Tibial artery (tissue), 4 donors: Measurements from ENCODE around the gene SLC16A11.

ENCODE experiments used
- DNase-seq, 2 donors: peaks; one replicate each; pipeline ENCODE4 v3.0.0-alpha.2; 2019
- H3K27ac ChIP-seq, 2 donors: fragments of 200-600 bp; sonication (generic) in 1 of 2; 1 replicate in 1 of 2; 2 replicates in 1 of 2; pipeline ENCODE4 v1.5.1; 2018 to 2019; ENCODE audit warnings: mild to moderate bottlenecking in 1 of 2
- H3K27me3 ChIP-seq, 2 donors: fragments of 200-600 bp; sonication (generic) in 1 of 2; one replicate each; pipeline versions ENCODE4 v1.5.1 to v1.6.0; 2016 to 2019
- H3K36me3 ChIP-seq, 3 donors: fragments of 200-600 bp; sonication (generic) in 2 of 3; one replicate each; pipeline ENCODE4 v1.5.1; 2016 to 2019; ENCODE audit warnings: mild to moderate bottlenecking in 2 of 3
- H3K4me1 ChIP-seq, 4 donors: fragments of 200-600 bp; sonication (generic) in 2 of 4; 1 replicate in 3 of 4; 2 replicates in 1 of 4; pipeline ENCODE4 v1.5.1; 2016 to 2019
- H3K4me3 ChIP-seq, 2 donors: fragments of 200-600 bp; sonication (generic) in 1 of 2; 1 replicate in 1 of 2; 2 replicates in 1 of 2; pipeline ENCODE4 v1.5.1; 2018 to 2019; ENCODE audit warnings: mild to moderate bottlenecking in 2 of 2
- H3K9me3 ChIP-seq, 3 donors: fragments of 200-600 bp; sonication (generic) in 1 of 3; one replicate each; pipeline ENCODE4 v1.5.1; 2016 to 2019
- CTCF ChIP-seq, 2 experiments: fragments of 200-600 bp in 1 of 2; fragments of 450-650 bp in 1 of 2; IDR thresholded peaks; one replicate each; pipeline ENCODE4 v1.5.1; 2017 to 2019; ENCODE audit warnings: antibody characterized with exemption in 2 of 2, mild to moderate bottlenecking in 1 of 2, moderate library complexity in 1 of 2
- intact Hi-C: fragments of 100-400 bp; cut with DNase I; formaldehyde crosslinking; loops from one replicate; pipeline ENCODE4 v1.15.0; 2023; ENCODE audit warnings: low total_unique reads

The SLC16A11 gene

GRCh38 chr17:7021993-7022778, 21.7 kb downstream of the SLC16A11 start:
- Histone ChIP-seq H3K4me1 (peaks cover 5 to 42% (median 39%) of the 10 kb centered on the region in 4 donors), H3K27ac (peak overlapping the region; percentile 41 to 56), H3K36me3 (peaks cover 0 to 4% (median 1%) of the 10 kb centered on the region in 3 donors), H3K9me3 (no peaks in the 10 kb centered on the region), H3K27me3 (peaks cover 0 to 34% of the 10 kb centered on the region in 2 donors), H3K4me3 (peak overlapping the region; percentile 29 to 34)
- intact Hi-C loops = loop anchor here (5.0 kb wide), 2 partner anchors 110 to 1360 kb away; partner anchors contain the start of gene RPL26
- peak; percentile 76 to 86 for DNase-seq
- TF ChIP-seq CTCF (IDR thresholded peaks at IDR 0.05) = peak; percentile 94 to 96

- H3K4me1 ChIP-seq = peaks cover 5 to 53% (median 45%) of the 10 kb centered on the region in 4 donors
- no peak for DNase-seq
- H3K9me3 ChIP-seq = no peaks in the 10 kb centered on the region
- TF ChIP-seq CTCF (IDR thresholded peaks at IDR 0.05) = no peak
- H3K36me3 ChIP-seq = peaks cover 0 to 13% (median 12%) of the 10 kb centered on the region in 3 donors
- intact Hi-C loops = loop anchor here (5.0 kb wide), 2 partner anchors 109 to 1361 kb away; partner anchors contain the start of gene RPL26
- peaks cover 0 to 28% of the 10 kb centered on the region in 2 donors for H3K27me3 ChIP-seq
- peak overlapping the region; percentile 29 to 34 for H3K4me3 ChIP-seq
- peak overlapping the region; percentile 41 to 42 for H3K27ac ChIP-seq
Observed at GRCh38 chr17:7020894-7021664, 22.8 kb downstream of the SLC16A11 start.

GRCh38 chr17:7019839-7020519, 23.9 kb downstream of the SLC16A11 start:
- peak overlapping the region; percentile 68 to 83 for H3K4me3 ChIP-seq
- H3K27ac ChIP-seq = peak overlapping the region; percentile 91 to 97
- DNase-seq = peak in 1 of 2 donors; percentile 82
- intact Hi-C loops = loop anchor here (5.0 kb wide), 2 partner anchors 108 to 1362 kb away; partner anchors contain the start of gene RPL26
- H3K27me3 ChIP-seq = peaks cover 0 to 28% of the 10 kb centered on the region in 2 donors
- TF ChIP-seq CTCF (IDR thresholded peaks at IDR 0.05) = no peak
- no peaks in the 10 kb centered on the region for H3K9me3 ChIP-seq
- H3K36me3 ChIP-seq = peaks cover 0 to 13% (median 13%) of the 10 kb centered on the region in 3 donors
- peaks cover 5 to 62% (median 54%) of the 10 kb centered on the region in 4 donors for H3K4me1 ChIP-seq

- H3K27me3 ChIP-seq = peaks cover 0 to 27% of the 10 kb centered on the region in 2 donors
- intact Hi-C loops = no loop called here
- DNase-seq = no peak
Observed at GRCh38 chr17:7019367-7019766, 24.5 kb downstream of the SLC16A11 start.

More at GRCh38 chr17:7019367-7019766, 24.5 kb downstream of the SLC16A11 start:
- no peak for TF ChIP-seq CTCF (IDR thresholded peaks at IDR 0.05)
- Histone ChIP-seq H3K9me3 (no peaks in the 10 kb centered on the region), H3K4me3 (peak overlapping the region; percentile 68 to 83), H3K36me3 (peaks cover 0 to 13% (median 13%) of the 10 kb centered on the region in 3 donors), H3K4me1 (peaks cover 5 to 62% (median 54%) of the 10 kb centered on the region in 4 donors), H3K27ac (peak overlapping the region; percentile 91 to 97)
